ELR (cell line): ENCODE results near the gene NFIL3.
A peak's percentile ranks its signal among the peaks of the same experiment; 100 is the strongest.

Source experiments
- DNase-seq: peaks from one replicate; pipeline ENCODE4 v3.0.0-alpha.2; 2015; ENCODE audit warnings: low read depth

The NFIL3 gene

GRCh38 chr9:91359734-91360470 lies 63.7 kb downstream of the NFIL3 start:
- DNase-seq, result peak; percentile 13

- no peak for DNase-seq
Observed at GRCh38 chr9:91359083-91359482, 64.5 kb downstream of the NFIL3 start.
